HepG2 (cell line): Measurements from ENCODE around the gene CAPG. TPM values are rescaled to one million over a fixed set of nuclear protein-coding genes. Genes with fewer than 3 reads are reported as not detected.
A peak's percentile ranks its signal among the peaks of the same experiment; 100 is the strongest.

Experiments
- ATAC-seq: fragments of 200-7000 bp; cut with Tn5 transposase; 3 replicates; pipeline ENCODE4 v1.9.1; 2020; ENCODE audit warnings: mild to moderate bottlenecking, moderate library complexity
- BruUV-seq: library from RNA; stranded (reverse); fragments of 400-500 nt; replicated peaks from 2 replicates; lab custom pipeline; 2021; lab: Mats Ljungman, UMichigan
- CTCF ChIA-PET: fragments of 300-600 bp; formaldehyde crosslinking; extraction: SDS; loops from one replicate; lab custom pipeline; 2021; ENCODE audit warnings: low total read pairs, inconsistent platforms, low intra/inter-chr PET ratio; lab: Yijun Ruan, JAX
- POLR2A ChIA-PET: fragments of 350-600 bp; sonication (Branson Sonifier 250); formaldehyde crosslinking; loops from one replicate; lab custom pipeline; 2020; ENCODE audit warnings: antibody characterized with exemption, inconsistent platforms; lab: Yijun Ruan, JAX
- DNase-seq: peaks from one replicate; pipeline ENCODE4 v3.0.0-alpha.2; 2015; ENCODE audit warnings: low spot score
- FAIRE-seq: peaks from 3 replicates; lab custom pipeline; 2011; peaks lifted over from hg19 to GRCh38; lab: Jason Lieb, UNC
- H2AFZ ChIP-seq: one replicate; pipeline ENCODE4 v1.6.1; 2011; ENCODE audit warnings: low read length, inconsistent platforms
- H3K27ac ChIP-seq: fragments of 300-600 bp; 3 replicates; pipeline ENCODE4 v1.8.0; 2011; ENCODE audit warnings: mixed run types, mild to moderate bottlenecking, mixed read lengths, low read length, inconsistent platforms; ENCODE audit not compliant: insufficient read depth; ENCODE audit errors: extremely low read length
- H3K27me3 ChIP-seq, 2 experiments: fragments of 200-600 bp in 1 of 2; 2 replicates in 1 of 2; 3 replicates in 1 of 2; pipeline versions ENCODE4 v1.6.0 to v1.8.0; 2011; ENCODE audit warnings: low read length in 2 of 2, mild to moderate bottlenecking in 2 of 2, moderate library complexity in 2 of 2, inconsistent platforms in 1 of 2; ENCODE audit not compliant: insufficient read depth in 2 of 2, control insufficient read depth in 1 of 2
- H3K36me3 ChIP-seq, 2 experiments: fragments of 200-600 bp in 1 of 2; replicated peaks in 1 of 2; 2 replicates in 1 of 2; 3 replicates in 1 of 2; pipeline versions ENCODE4 v1.5.1 to v1.8.0; 2011; ENCODE audit warnings: low read length in 2 of 2, inconsistent platforms in 1 of 2; ENCODE audit not compliant: insufficient read depth in 2 of 2, control insufficient read depth in 1 of 2
- H3K4me1 ChIP-seq: 2 replicates; pipeline ENCODE4 v1.5.1; 2012; ENCODE audit warnings: low read length, inconsistent platforms; ENCODE audit not compliant: insufficient read depth
- H3K4me2 ChIP-seq: 2 replicates; pipeline ENCODE4 v1.6.0; 2011; ENCODE audit warnings: low read depth, low read length, inconsistent platforms
- H3K4me3 ChIP-seq, 3 experiments: fragments of 200-600 bp in 1 of 3; sonication (generic), shearing (Covaris generic) in 1 of 3; replicated peaks in 1 of 3; 2 replicates each; pipeline ENCODE4 v1.5.1; 2011 to 2016; ENCODE audit warnings: low read length in 3 of 3, inconsistent platforms in 2 of 3, low read depth in 2 of 3, mild to moderate bottlenecking in 2 of 3, control low read depth in 1 of 3, mixed read lengths in 1 of 3; ENCODE audit not compliant: insufficient read depth in 1 of 3
- H3K79me2 ChIP-seq: one replicate; pipeline ENCODE4 v1.6.1; 2011; ENCODE audit warnings: low read length, inconsistent platforms; ENCODE audit not compliant: insufficient read depth
- H3K9ac ChIP-seq: 2 replicates; pipeline ENCODE4 v1.6.0; 2011; ENCODE audit warnings: mild to moderate bottlenecking, low read depth, low read length, inconsistent platforms; ENCODE audit not compliant: insufficient read depth
- H3K9me3 ChIP-seq: 2 replicates; pipeline ENCODE4 v1.5.1; 2012; ENCODE audit warnings: mild to moderate bottlenecking, low read length
- H4K20me1 ChIP-seq: 2 replicates; pipeline ENCODE4 v1.6.0; 2011; ENCODE audit warnings: inconsistent platforms, mild to moderate bottlenecking, low read length, moderate library complexity; ENCODE audit not compliant: insufficient read depth
- ARID4A ChIP-seq: sonication (generic); formaldehyde crosslinking; IDR thresholded peaks from 2 replicates; pipeline ENCODE4 v1.5.0; 2020; ENCODE audit warnings: mild to moderate bottlenecking, missing genetic modification reagents, borderline replicate concordance
- ELF3 ChIP-seq: IDR thresholded peaks from 2 replicates; pipeline ENCODE4 v1.6.1; 2016; ENCODE audit warnings: missing genetic modification reagents, missing compliant biosample characterization
- ELF4 ChIP-seq: sonication (generic); formaldehyde crosslinking; IDR thresholded peaks from 2 replicates; pipeline ENCODE4 v1.5.0; 2020; ENCODE audit warnings: missing genetic modification reagents, mild to moderate bottlenecking, moderate library complexity, borderline replicate concordance
- HCFC1 ChIP-seq: fragments of 150-350 bp; IDR thresholded peaks from 2 replicates; pipeline ENCODE4 v1.6.1; 2014; ENCODE audit warnings: low read depth, low read length
- HNRNPLL ChIP-seq: fragments of 200-400 bp; formaldehyde crosslinking; IDR thresholded peaks from 2 replicates; pipeline ENCODE4 v1.6.1; 2017; ENCODE audit warnings: mild to moderate bottlenecking, low read depth, low read length; ENCODE audit not compliant: poor library complexity, severe bottlenecking
- MTF1 ChIP-seq: sonication (generic); formaldehyde crosslinking; IDR thresholded peaks from 2 replicates; pipeline ENCODE4 v1.5.0; 2020; ENCODE audit warnings: missing genetic modification reagents
- SMARCE1 ChIP-seq: fragments of 450-650 bp; IDR thresholded peaks from 2 replicates; pipeline ENCODE4 v1.6.1; 2017; ENCODE audit warnings: borderline replicate concordance
- ZMYM3 ChIP-seq: sonication (generic); formaldehyde crosslinking; IDR thresholded peaks from 2 replicates; pipeline ENCODE4 v1.5.1; 2020; ENCODE audit warnings: mild to moderate bottlenecking, missing genetic modification reagents
- ZNF205 ChIP-seq: IDR thresholded peaks from 2 replicates; pipeline ENCODE4 v1.6.1; 2018; ENCODE audit warnings: missing biosample characterization, missing genetic modification reagents
- ZNF891 ChIP-seq: sonication (generic); formaldehyde crosslinking; IDR thresholded peaks from 2 replicates; pipeline ENCODE4 v1.5.0; 2020; ENCODE audit warnings: mild to moderate bottlenecking, missing genetic modification reagents
- WGBS: methylation state at CpG from one replicate; pipeline ENCODE4 v1.1.6; 2017; ENCODE audit warnings: low lambda C conversion rate; 5-methylcytosine and 5-hydroxymethylcytosine counted together
- in situ Hi-C: cut with HindIII; loops from 2 replicates; pipeline ENCODE4 v1.10.0; 2017; ENCODE audit warnings: low pct_unique_long_range_greater_than_20kb; ENCODE audit not compliant: extremely low pct_ligation_motif_present
- intact Hi-C: fragments of 100-400 bp; cut with micrococcal nuclease; formaldehyde crosslinking; loops from one replicate; pipeline ENCODE4 v1.10.0; 2022; ENCODE audit not compliant: unreplicated experiment
- polyA plus RNA-seq, 8 experiments: library from polyadenylated mRNA; depleted of rRNA in 3 of 8; stranded (reverse) in 7 of 8; unstranded in 1 of 8; fragments of >200 nt; fragmentation: Illumina TruSeq in 4 of 8; extraction: Trizol in 4 of 8; gene quantifications; 2 replicates each; pipeline versions ENCODE4 v1.2.1 to v1.2.3, GENCODE V29; 2011 to 2016; ENCODE audit warnings: low read depth in 4 of 8, missing spikeins in 1 of 8, mixed read lengths in 1 of 8; ENCODE audit not compliant: insufficient read depth in 1 of 8
- total RNA-seq, 5 experiments: library from RNA; depleted of rRNA; stranded (reverse); fragments of >200 nt; fragmentation: Illumina TruSeq; extraction: Trizol; gene quantifications; 2 replicates each; pipeline ENCODE4 v1.2.3, GENCODE V29; 2016; ENCODE audit warnings: low read depth in 1 of 5
- TF ChIP-seq, protein P1 (sequence below): sonication (generic); formaldehyde crosslinking; IDR thresholded peaks from 2 replicates; pipeline ENCODE4 v1.4.0; 2020; ENCODE audit warnings: missing genetic modification reagents, mild to moderate bottlenecking, borderline replicate concordance
- TF ChIP-seq, protein P2 (sequence below): sonication (generic); formaldehyde crosslinking; IDR thresholded peaks from 2 replicates; pipeline ENCODE4 v1.5.1; 2020; ENCODE audit warnings: missing genetic modification reagents, mild to moderate bottlenecking, borderline replicate concordance
- TF ChIP-seq, protein P3 (sequence below): IDR thresholded peaks from 2 replicates; pipeline ENCODE4 v1.6.1; 2012; ENCODE audit warnings: inconsistent platforms

Gene CAPG
- total and polyA plus RNA-seq, 2 of the 13 experiments (the other 11 are each of a cell fraction or from before 2014, with no cell fraction given), result 12.7 to 18.2 TPM

DNA sequence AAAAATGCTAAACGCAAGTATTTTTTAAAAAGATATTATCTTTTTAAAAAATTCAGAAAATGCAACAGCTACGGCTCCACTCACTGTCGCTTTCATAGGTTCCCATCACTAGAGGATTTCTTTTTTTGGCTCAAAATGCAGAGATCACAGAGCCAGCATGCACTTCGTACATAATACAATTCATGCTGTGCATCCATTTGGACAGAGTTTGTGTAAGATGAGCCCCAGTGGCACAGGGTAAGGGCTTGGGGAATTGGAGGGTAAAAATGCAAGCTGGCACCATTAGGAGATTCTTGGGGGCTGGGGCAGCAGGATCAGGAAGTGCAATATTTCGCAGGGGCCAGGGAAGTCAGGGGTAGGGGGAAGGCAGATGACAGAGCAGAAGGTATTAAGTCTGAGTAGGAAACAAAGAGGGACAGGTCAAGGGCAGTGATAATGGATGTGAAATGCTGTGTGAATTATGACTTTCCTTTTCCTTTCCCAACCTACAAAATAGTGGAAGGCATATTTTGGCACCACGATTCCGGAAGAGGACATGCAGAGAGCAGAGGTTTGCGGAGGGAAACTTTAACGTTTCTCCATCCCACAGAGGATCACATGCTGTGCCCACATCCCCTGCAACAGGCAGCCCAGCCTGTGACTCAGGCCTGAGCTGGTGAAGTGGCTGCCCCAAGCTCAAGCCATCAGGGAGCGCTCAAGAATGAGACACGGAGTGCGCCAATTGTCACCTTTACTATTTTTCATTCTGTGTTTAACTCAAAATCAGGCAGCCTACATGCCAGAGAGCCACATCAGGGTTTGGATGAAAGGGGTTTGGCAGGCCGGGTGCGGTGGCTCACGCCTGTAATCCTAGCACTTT is 4.7 kb downstream of the CAPG start:
- POLR2A ChIA-PET, result interaction anchor here (1.2 to 1.6 kb wide), 3 partner anchors 13 to 133 kb away, joined by 3 to 5 read pairs (median 5); partner anchors contain the start of genes MAT2A and SH2D6
- H4K20me1 ChIP-seq, result no peaks in the 10 kb centered on the region
- peak overlapping the region; percentile 10 for H2AFZ ChIP-seq
- FAIRE-seq, result peak; percentile 61
- DNase-seq, result no peak
- H3K36me3 ChIP-seq, result no peaks in the 10 kb centered on the region
- peaks cover 38% of the 10 kb centered on the region for H3K4me1 ChIP-seq
- in situ Hi-C loops, result no loop called here
- no peak overlapping the region for H3K27ac ChIP-seq
- H3K79me2 ChIP-seq, result no peaks in the 10 kb centered on the region
- peak; percentile 46 for ATAC-seq
- WGBS, result 21% methylated on average over 15 of the region's 15 CpGs
- no peaks in the 10 kb centered on the region for H3K9me3 ChIP-seq
- CTCF ChIA-PET, result no interaction called here
- peak overlapping the region in 1 of 3 experiments; percentile 27; a peak in 3 of 6 replicates for H3K4me3 ChIP-seq
- BruUV-seq, result no TSS peak
- no peaks in the 10 kb centered on the region for H3K27me3 ChIP-seq
- 0 out of 2 replicates have a peak overlapping the region, but pooled peaks have one; percentile 13 for H3K9ac ChIP-seq
- intact Hi-C loops, result loop anchor here (2.0 kb wide), 1 partner anchor 15 kb away; no protein-coding TSS in a partner anchor
- peak overlapping the region; percentile 69 for H3K4me2 ChIP-seq
- TF ChIP-seq, protein P1, sequence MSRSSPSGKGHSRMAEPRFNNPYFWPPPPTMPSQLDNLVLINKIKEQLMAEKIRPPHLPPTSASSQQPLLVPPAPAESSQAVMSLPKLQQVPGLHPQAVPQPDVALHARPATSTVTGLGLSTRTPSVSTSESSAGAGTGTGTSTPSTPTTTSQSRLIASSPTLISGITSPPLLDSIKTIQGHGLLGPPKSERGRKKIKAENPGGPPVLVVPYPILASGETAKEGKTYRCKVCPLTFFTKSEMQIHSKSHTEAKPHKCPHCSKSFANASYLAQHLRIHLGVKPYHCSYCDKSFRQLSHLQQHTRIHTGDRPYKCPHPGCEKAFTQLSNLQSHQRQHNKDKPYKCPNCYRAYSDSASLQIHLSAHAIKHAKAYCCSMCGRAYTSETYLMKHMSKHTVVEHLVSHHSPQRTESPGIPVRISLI (CRISPR knock-in tag), result no peak
- TF ChIP-seq ARID4A (CRISPR knock-in tag) (peak; percentile 18; the same call in 1 of the 2 replicates), HNRNPLL (no peak), ELF4 (CRISPR knock-in tag) (no peak), ELF3 (CRISPR knock-in tag) (no peak), ZNF891 (CRISPR knock-in tag) (peak; percentile 45; the same call in 1 of the 2 replicates), ZMYM3 (CRISPR knock-in tag) (peak; percentile 30; the same call in 1 of the 2 replicates), HCFC1 (no peak), SMARCE1 (no peak), MTF1 (CRISPR knock-in tag) (no peak), ZNF205 (CRISPR knock-in tag) (no peak)
- TF ChIP-seq, protein P2, sequence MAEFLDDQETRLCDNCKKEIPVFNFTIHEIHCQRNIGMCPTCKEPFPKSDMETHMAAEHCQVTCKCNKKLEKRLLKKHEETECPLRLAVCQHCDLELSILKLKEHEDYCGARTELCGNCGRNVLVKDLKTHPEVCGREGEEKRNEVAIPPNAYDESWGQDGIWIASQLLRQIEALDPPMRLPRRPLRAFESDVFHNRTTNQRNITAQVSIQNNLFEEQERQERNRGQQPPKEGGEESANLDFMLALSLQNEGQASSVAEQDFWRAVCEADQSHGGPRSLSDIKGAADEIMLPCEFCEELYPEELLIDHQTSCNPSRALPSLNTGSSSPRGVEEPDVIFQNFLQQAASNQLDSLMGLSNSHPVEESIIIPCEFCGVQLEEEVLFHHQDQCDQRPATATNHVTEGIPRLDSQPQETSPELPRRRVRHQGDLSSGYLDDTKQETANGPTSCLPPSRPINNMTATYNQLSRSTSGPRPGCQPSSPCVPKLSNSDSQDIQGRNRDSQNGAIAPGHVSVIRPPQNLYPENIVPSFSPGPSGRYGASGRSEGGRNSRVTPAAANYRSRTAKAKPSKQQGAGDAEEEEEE (CRISPR knock-in tag), result no peak
- TF ChIP-seq, protein P3, sequence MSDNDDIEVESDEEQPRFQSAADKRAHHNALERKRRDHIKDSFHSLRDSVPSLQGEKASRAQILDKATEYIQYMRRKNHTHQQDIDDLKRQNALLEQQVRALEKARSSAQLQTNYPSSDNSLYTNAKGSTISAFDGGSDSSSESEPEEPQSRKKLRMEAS, result no peak
